A673 (cell line): ENCODE measurements around the gene BCAN. TPM values are rescaled to one million over a fixed set of nuclear protein-coding genes. Genes with fewer than 3 reads are reported as not detected.

ENCODE experiments used
- BruUV-seq: library from RNA; stranded (reverse); fragments of 400-500 nt; replicated peaks from 2 replicates; lab custom pipeline; 2021; lab: Mats Ljungman, UMichigan
- CTCF ChIA-PET: fragments of 300-600 bp; sonication (Branson Sonifier 250); formaldehyde crosslinking; loops from one replicate; lab custom pipeline; 2022; ENCODE audit warnings: antibody characterized with exemption; lab: Charles Lee
- POLR2A ChIA-PET: fragments of 300-600 bp; sonication (Branson Sonifier 250); formaldehyde crosslinking; loops from one replicate; lab custom pipeline; 2022; ENCODE audit warnings: antibody characterized with exemption; ENCODE audit not compliant: low non-redundant PET; lab: Charles Lee
- DNase-seq: peaks from one replicate; pipeline ENCODE4 v3.0.0-alpha.2; 2015; ENCODE audit warnings: low spot score
- H3K27ac ChIP-seq: fragments of 200-600 bp; sonication (generic); 2 replicates; pipeline ENCODE4 v1.5.1; 2016; ENCODE audit warnings: mixed run types, low read depth, mild to moderate bottlenecking, mixed read lengths, antibody characterized with exemption, low read length; ENCODE audit not compliant: poor library complexity, severe bottlenecking
- H3K27me3 ChIP-seq: fragments of 200-600 bp; sonication (generic); replicated peaks from 2 replicates; pipeline ENCODE4 v1.6.1; 2017; ENCODE audit warnings: mixed run types, low read depth, mild to moderate bottlenecking, mixed read lengths, antibody characterized with exemption, low read length; ENCODE audit not compliant: insufficient read depth, poor library complexity
- H3K36me3 ChIP-seq: fragments of 200-600 bp; sonication (generic); 2 replicates; pipeline ENCODE4 v1.6.1; 2016; ENCODE audit warnings: mixed run types, mild to moderate bottlenecking, mixed read lengths, antibody characterized with exemption, low read length; ENCODE audit not compliant: insufficient read depth, poor library complexity, severe bottlenecking
- H3K4me1 ChIP-seq: fragments of 200-600 bp; sonication (generic); 2 replicates; pipeline ENCODE4 v1.6.1; 2017; ENCODE audit warnings: mixed run types, mild to moderate bottlenecking, mixed read lengths, antibody characterized with exemption, low read length; ENCODE audit not compliant: insufficient read depth, poor library complexity, severe bottlenecking
- H3K4me3 ChIP-seq: fragments of 200-600 bp; sonication (generic); 2 replicates; pipeline ENCODE4 v1.5.1; 2016; ENCODE audit warnings: low read depth, mixed run types, mild to moderate bottlenecking, mixed read lengths, low read length; ENCODE audit not compliant: poor library complexity, severe bottlenecking
- H3K9me3 ChIP-seq: fragments of 200-600 bp; sonication (generic); 2 replicates; pipeline ENCODE4 v1.6.1; 2016; ENCODE audit warnings: mixed run types, low read depth, mild to moderate bottlenecking, mixed read lengths, antibody characterized with exemption, low read length; ENCODE audit not compliant: poor library complexity, severe bottlenecking
- EZH2 ChIP-seq: fragments of 200-600 bp; sonication (generic); IDR thresholded peaks from 2 replicates; pipeline ENCODE4 v1.6.1; 2017; ENCODE audit warnings: borderline replicate concordance, low read depth, mild to moderate bottlenecking, mixed read lengths, antibody characterized with exemption, low read length; ENCODE audit not compliant: poor library complexity, severe bottlenecking
- intact Hi-C: fragments of 100-400 bp; cut with micrococcal nuclease; formaldehyde crosslinking; loops from one replicate; pipeline ENCODE4 v1.10.0; 2022; ENCODE audit not compliant: unreplicated experiment
- total RNA-seq: library from RNA; stranded (reverse); gene quantifications from 2 replicates; pipeline ENCODE4 v1.2.3, GENCODE V29; 2021
- TF ChIP-seq, protein P1 (sequence below): fragments of 300-800, 200-600 bp; sonication (generic); conservative IDR thresholded peaks from 2 replicates; pipeline ENCODE4 v1.5.1; 2017; ENCODE audit warnings: low read depth, mild to moderate bottlenecking, antibody characterized with exemption, low read length, moderate library complexity, mixed read lengths

The BCAN gene
- total RNA-seq, 1 experiment from 2014 or later, result not detected

DNA sequence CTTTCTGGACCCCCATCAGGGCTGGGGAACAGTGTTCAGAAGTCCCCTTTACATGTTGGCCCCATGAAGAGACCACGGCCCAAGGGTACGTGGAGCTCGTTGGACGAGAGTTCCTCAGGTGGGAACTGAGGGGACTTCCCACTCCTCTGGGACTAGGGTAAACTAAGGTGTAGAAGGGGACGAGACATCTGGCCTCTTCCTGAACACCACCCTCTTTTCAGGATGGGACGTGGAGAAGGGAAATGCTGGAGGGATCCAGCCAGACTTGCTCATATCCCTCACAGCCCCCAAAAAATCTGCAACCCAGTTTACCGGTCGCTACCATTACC, 48.3 kb upstream of the BCAN start:
- H3K27ac ChIP-seq, result no peak overlapping the region
- intact Hi-C loops, result no loop called here
- POLR2A ChIA-PET, result no interaction called here
- peaks cover 56% of the 10 kb centered on the region for H3K36me3 ChIP-seq
- TF ChIP-seq, protein P1, sequence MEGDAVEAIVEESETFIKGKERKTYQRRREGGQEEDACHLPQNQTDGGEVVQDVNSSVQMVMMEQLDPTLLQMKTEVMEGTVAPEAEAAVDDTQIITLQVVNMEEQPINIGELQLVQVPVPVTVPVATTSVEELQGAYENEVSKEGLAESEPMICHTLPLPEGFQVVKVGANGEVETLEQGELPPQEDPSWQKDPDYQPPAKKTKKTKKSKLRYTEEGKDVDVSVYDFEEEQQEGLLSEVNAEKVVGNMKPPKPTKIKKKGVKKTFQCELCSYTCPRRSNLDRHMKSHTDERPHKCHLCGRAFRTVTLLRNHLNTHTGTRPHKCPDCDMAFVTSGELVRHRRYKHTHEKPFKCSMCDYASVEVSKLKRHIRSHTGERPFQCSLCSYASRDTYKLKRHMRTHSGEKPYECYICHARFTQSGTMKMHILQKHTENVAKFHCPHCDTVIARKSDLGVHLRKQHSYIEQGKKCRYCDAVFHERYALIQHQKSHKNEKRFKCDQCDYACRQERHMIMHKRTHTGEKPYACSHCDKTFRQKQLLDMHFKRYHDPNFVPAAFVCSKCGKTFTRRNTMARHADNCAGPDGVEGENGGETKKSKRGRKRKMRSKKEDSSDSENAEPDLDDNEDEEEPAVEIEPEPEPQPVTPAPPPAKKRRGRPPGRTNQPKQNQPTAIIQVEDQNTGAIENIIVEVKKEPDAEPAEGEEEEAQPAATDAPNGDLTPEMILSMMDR, result no peak
- no peak for TF ChIP-seq EZH2
- H3K4me1 ChIP-seq, result peaks cover 4% of the 10 kb centered on the region
- H3K4me3 ChIP-seq, result no peak overlapping the region
- CTCF ChIA-PET, result no interaction called here
- H3K9me3 ChIP-seq, result no peaks in the 10 kb centered on the region
- no peaks in the 10 kb centered on the region for H3K27me3 ChIP-seq
- no TSS peak for BruUV-seq
- DNase-seq, result no peak

DNA sequence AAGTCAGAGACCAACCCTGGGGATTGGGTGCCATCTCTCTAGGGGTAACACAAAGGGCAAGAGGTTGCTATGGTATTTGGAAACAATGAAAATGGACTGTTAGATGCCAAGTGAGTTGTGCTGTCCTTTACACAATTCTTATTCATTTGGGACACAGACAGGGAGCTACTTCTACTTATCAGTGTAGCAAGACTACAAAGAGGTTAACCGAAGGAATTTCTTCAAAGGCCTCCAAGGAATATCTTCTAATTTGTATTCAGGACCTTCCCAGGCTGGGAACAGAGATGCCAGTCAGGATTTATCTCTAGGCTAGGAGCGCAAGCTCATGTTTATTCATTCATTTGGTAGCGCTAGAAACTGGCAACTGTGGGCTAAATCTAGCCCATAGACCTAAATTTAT, 47.7 kb upstream of the BCAN start:
- TF ChIP-seq, protein P1, result no peak
- TF ChIP-seq EZH2, result no peak
- Histone ChIP-seq H3K4me1 (peaks cover 4% of the 10 kb centered on the region), H3K27me3 (no peaks in the 10 kb centered on the region), H3K27ac (no peak overlapping the region), H3K9me3 (no peaks in the 10 kb centered on the region), H3K4me3 (no peak overlapping the region), H3K36me3 (peaks cover 61% of the 10 kb centered on the region)
- intact Hi-C loops, result no loop called here
- ChIA-PET POLR2A (interaction anchor here (0.6 kb wide), 1 partner anchor 25 kb away, joined by 3 read pairs; the partner anchor contains the start of gene HAPLN2), CTCF (no interaction called here)
- no peak for DNase-seq
- BruUV-seq, result no TSS peak

GRCh38 chr1:156595016-156595415, 46.9 kb upstream of the BCAN start:
- Histone ChIP-seq H3K27me3 (no peaks in the 10 kb centered on the region), H3K27ac (no peak overlapping the region), H3K4me3 (no peak overlapping the region), H3K9me3 (no peaks in the 10 kb centered on the region), H3K36me3 (peaks cover 61% of the 10 kb centered on the region), H3K4me1 (peaks cover 4% of the 10 kb centered on the region)
- POLR2A ChIA-PET, result no interaction called here
- intact Hi-C loops, result no loop called here
- CTCF ChIA-PET, result no interaction called here
- no peak for DNase-seq
- BruUV-seq, result TSS peak; percentile 86
- no peak for TF ChIP-seq EZH2
- TF ChIP-seq, protein P1, result no peak
